Hematopoietic multipotent progenitor cell treated with erythropoietin and hydrocortisone succinate and interleukin-3 and kit ligand, for 4 days (in vitro differentiated cells): ENCODE data around the gene TECPR1.
A peak's percentile ranks its signal among the peaks of the same experiment; 100 is the strongest.

ENCODE experiments used
- DNase-seq: peaks from one replicate; pipeline ENCODE4 v3.0.0-alpha.2; 2015

The TECPR1 gene

GRCh38 chr7:98210513-98211220 lies 41.4 kb downstream of the TECPR1 start:
- no peak for DNase-seq

- no peak for DNase-seq
Measured at GRCh38 chr7:98209166-98209920, 42.7 kb downstream of the TECPR1 start.

GRCh38 chr7:98206451-98207330 lies 45.3 kb downstream of the TECPR1 start:
- DNase-seq = no peak

- DNase-seq = no peak
Measured at GRCh38 chr7:98205162-98205845, 46.7 kb downstream of the TECPR1 start.

GRCh38 chr7:98204670-98205069 lies 47.4 kb downstream of the TECPR1 start:
- no peak for DNase-seq

- DNase-seq = no peak
Measured at GRCh38 chr7:98203964-98204605, 47.9 kb downstream of the TECPR1 start.

DNA sequence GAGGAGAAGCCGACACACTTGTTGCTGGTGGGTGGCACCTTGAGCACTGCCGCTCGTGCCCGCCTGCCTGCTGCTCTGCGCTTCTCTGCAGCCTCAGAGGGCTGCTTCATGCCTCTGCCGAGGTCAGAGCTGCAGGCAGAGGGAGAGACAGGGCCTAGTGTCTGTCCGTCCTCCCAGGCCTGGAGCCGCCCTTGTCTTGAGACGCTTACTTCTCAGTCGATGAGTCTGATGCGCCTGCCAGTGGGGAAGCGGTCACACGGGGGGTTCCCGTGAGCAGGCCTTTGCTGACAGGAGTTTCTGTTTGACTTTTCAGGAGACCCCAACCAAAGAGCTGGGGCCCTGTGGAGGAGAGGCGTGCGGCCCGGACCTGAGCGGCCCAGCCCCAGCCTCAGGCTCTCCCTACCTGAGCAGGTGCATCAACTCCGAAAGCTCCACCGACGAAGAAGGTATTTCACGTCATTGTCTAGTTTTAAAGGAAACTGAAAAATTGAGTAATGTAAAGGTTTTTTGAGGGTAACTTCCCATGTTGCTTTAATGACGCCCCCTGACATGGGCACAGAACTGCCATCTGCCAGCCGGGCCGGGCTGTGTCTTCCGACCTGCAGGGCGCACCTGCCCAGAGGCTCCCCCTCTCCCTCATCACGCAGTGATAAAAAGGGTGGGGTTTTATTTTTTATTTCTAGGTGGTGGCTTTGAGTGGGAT lies 48.6 kb downstream of the TECPR1 start:
- DNase-seq = no peak

DNA sequence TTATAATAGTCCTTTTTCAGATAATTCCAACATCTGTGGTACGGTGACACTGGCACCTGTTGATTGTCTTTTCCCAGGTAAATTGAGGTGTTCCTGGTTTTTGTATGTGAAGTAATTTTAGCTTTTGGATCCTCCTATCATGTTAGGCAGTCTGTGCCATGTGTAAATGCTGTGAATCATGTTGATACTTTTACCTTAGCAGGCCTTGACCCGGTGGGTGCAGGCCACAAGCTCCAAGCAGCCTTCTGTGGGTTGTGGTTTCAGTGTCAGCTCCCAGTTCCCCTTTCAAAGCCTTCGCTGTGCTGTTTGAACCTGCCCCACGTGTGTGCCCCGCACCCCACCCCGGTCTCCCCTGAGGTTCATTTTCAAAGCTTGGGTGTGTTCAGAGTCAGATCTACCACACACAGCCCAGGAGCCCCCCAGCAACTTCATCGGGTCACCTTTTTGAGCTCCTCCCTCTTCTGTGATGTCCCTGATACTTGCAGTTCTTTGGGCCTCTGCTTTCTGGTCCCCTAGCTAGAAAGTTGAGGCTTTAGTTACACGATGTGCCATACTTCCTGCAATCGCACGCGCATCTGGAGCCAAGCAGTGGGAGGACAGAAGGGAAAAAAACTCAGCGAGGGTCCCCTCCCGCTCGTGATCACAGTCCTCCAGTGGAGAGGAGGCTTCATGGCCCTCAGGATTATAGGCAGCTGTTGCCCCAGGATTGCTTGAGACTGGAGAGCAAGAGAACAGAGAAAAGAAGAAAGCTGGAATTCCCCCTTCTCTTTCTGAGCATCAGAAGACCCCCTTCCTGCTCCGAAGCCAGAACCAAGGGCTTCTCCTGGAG lies 49.5 kb downstream of the TECPR1 start:
- peak; percentile 89 for DNase-seq

- no peak for DNase-seq
Measured at GRCh38 chr7:98200364-98200763, 51.7 kb downstream of the TECPR1 start.

GRCh38 chr7:98199131-98199530 lies 52.9 kb downstream of the TECPR1 start:
- no peak for DNase-seq

- no peak for DNase-seq
Measured at GRCh38 chr7:98196706-98197605, 55.1 kb downstream of the TECPR1 start.

GRCh38 chr7:98194672-98195457 lies 57.2 kb downstream of the TECPR1 start:
- DNase-seq = no peak

- DNase-seq = no peak
Measured at GRCh38 chr7:98194186-98194585, 57.8 kb downstream of the TECPR1 start.

DNA sequence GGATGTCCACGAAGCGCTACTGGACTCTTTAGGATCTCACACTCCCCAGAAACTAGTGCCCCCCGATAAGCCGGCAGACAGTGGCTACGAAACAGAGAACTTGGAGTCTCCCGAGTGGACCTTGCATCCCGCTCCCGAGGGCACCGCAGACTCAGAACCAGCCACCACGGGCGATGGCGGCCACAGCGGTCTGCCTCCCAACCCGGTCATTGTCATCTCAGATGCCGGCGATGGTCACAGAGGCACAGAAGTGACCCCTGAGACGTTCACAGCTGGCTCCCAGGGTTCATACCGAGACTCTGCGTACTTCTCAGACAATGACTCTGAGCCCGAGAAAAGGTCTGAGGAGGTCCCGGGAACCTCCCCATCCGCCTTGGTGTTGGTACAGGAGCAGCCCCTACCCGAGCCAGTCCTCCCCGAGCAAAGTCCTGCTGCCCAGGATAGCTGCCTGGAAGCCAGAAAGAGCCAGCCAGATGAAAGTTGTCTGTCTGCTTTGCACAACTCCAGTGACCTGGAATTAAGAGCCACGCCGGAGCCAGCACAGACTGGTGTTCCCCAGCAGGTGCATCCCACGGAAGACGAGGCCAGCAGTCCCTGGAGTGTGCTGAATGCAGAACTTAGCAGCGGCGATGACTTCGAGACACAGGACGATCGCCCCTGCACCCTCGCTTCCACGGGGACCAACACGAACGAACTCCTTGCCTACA lies 58.4 kb downstream of the TECPR1 start:
- DNase-seq = no peak

GRCh38 chr7:98192781-98193457 lies 59.1 kb downstream of the TECPR1 start:
- no peak for DNase-seq

GRCh38 chr7:98191668-98192431 lies 60.2 kb downstream of the TECPR1 start:
- no peak for DNase-seq

- DNase-seq = no peak
Measured at GRCh38 chr7:98189559-98189958, 62.5 kb downstream of the TECPR1 start.
